ENCODE data around the gene PDK3. TPM values are rescaled to one million over a fixed set of nuclear protein-coding genes. Genes with fewer than 3 reads are reported as not detected.
A peak's percentile ranks its signal among the peaks of the same experiment; 100 is the strongest.

PDK3 gene
- total RNA-seq, 2 experiments from 2014 or later, result 32.1 to 32.4 TPM

DNA sequence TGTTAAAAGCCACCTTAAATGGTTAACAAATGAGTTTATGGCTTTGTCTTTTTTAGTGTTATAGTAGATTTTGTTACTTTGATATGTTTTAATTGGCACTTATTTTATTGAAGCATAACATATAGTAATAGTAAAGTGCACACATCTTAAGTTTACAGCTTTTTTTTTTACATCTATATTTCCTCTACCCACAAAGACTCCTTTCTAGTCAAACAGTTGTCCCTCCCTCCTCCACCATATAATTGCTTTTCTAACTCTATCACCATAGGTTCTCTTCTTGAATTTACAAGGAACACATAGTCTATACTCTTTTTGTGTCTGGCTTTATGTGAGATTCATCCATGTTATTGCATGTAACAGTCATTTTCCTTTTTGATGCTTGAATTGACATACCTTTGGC, 71.5 kb downstream of the PDK3 start:
- H3K4me1 Mint-ChIP-seq, result no peaks in the 10 kb centered on the region

GRCh38 chrX:24542756-24543155, 77.7 kb downstream of the PDK3 start:
- DNase-seq (no peak), ATAC-seq (ENCODE audit: low read depth) (no peak)
- Mint-ChIP-seq H3K27me3 (no peaks in the 10 kb centered on the region), H3K9me3 (no peaks in the 10 kb centered on the region), H3K4me3 (no peak overlapping the region), H3K36me3 (peaks cover 7% of the 10 kb centered on the region), H3K4me1 (no peaks in the 10 kb centered on the region), H3K27ac (no peak overlapping the region)
- POLR2A ChIA-PET, result no interaction called here

More for the DNA sequence above, 71.5 kb downstream of the PDK3 start:
- Mint-ChIP-seq H3K27me3 (no peaks in the 10 kb centered on the region), H3K9me3 (no peaks in the 10 kb centered on the region), H3K27ac (no peak overlapping the region), H3K4me3 (no peak overlapping the region), H3K36me3 (peaks cover 11% of the 10 kb centered on the region)
- POLR2A ChIA-PET, result no interaction called here
- ATAC-seq (ENCODE audit: low read depth) (no peak), DNase-seq (no peak)

DNA sequence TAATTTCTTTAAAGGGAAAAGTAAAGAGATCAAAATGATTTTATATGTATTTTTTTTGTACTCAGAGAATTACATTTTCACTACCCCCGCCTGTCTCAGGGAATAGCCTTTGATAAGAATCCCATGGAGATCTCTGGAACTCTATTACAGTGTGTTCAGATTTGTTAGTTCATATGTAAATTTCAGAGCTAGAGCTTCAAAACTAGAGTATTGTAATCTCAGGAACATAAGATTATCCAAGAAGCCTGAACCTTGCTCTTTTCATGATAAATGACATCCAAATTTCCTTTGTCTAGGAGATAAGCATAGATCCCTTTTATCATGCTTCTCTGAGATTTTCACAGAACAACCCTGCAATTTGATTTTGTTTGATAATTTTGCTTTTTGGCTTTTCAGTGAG, 82.9 kb downstream of the PDK3 start:
- POLR2A ChIA-PET, result no interaction called here
- no peak overlapping the region for H3K4me3 Mint-ChIP-seq
- ATAC-seq (ENCODE audit: low read depth), result no peak
- no peak for DNase-seq
- H3K4me1 Mint-ChIP-seq, result no peaks in the 10 kb centered on the region
- H3K27me3 Mint-ChIP-seq, result no peaks in the 10 kb centered on the region
- H3K36me3 Mint-ChIP-seq, result peaks cover 2% of the 10 kb centered on the region
- H3K27ac Mint-ChIP-seq, result no peak overlapping the region
- H3K9me3 Mint-ChIP-seq, result no peaks in the 10 kb centered on the region

DNA sequence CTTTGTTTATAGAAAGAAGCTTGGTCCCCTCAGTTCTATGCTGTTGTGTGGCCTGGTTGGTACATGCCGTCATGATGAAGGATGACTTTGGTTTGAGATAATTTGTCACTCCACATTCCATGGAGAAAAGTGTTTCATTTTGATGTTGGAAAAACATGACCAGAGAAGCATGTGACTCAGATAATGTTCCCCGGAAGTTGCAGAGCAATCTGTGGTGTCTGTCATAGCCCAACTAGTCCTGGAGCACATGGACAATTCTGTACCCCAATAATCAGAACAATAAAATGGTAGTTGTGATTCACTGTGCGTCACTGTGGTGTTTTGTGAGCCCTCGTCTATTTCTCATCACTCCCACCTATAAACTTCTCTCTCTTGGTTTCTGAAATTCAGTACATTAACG, 85.1 kb downstream of the PDK3 start:
- H3K27me3 Mint-ChIP-seq, result no peaks in the 10 kb centered on the region
- H3K36me3 Mint-ChIP-seq, result no peaks in the 10 kb centered on the region
- no peaks in the 10 kb centered on the region for H3K9me3 Mint-ChIP-seq
- H3K27ac Mint-ChIP-seq, result no peak overlapping the region
- no peak overlapping the region for H3K4me3 Mint-ChIP-seq
- no peaks in the 10 kb centered on the region for H3K4me1 Mint-ChIP-seq
- POLR2A ChIA-PET, result no interaction called here
- ATAC-seq (ENCODE audit: low read depth) (no peak), DNase-seq (no peak)

DNA sequence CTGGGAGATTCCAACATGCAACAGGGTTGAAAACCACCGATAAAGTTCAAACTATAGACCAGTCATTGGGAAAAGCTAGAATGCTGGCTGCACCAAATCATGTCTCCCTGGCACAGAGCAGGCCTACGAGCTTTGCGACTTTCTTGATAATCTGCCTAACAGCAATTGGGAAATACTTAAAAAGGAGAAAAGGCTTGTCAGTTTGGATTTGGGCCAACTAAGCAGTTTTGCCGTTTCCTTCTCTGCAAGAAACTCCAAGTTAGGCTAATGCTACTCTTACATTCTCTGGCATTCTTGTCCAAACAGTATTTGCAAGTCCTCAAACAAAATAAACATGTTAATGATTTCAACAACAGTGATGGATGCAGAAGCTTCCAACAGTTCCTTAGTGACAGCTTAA, 87.9 kb downstream of the PDK3 start:
- Mint-ChIP-seq H3K9me3 (no peaks in the 10 kb centered on the region), H3K36me3 (no peaks in the 10 kb centered on the region), H3K27ac (no peak overlapping the region), H3K27me3 (peaks cover 1% of the 10 kb centered on the region), H3K4me1 (no peaks in the 10 kb centered on the region), H3K4me3 (no peak overlapping the region)
- no peak for ATAC-seq (ENCODE audit: low read depth)
- POLR2A ChIA-PET, result no interaction called here
- no peak for DNase-seq

GRCh38 chrX:24561121-24561520, 96.0 kb downstream of the PDK3 start:
- Mint-ChIP-seq H3K27me3 (peaks cover 2% of the 10 kb centered on the region), H3K27ac (no peak overlapping the region), H3K4me3 (no peak overlapping the region), H3K4me1 (no peaks in the 10 kb centered on the region), H3K36me3 (no peaks in the 10 kb centered on the region), H3K9me3 (no peaks in the 10 kb centered on the region)
- POLR2A ChIA-PET, result no interaction called here
- no peak for ATAC-seq (ENCODE audit: low read depth)
- no peak for DNase-seq

GRCh38 chrX:24563291-24564010, 98.4 kb downstream of the PDK3 start:
- POLR2A ChIA-PET, result no interaction called here
- Mint-ChIP-seq H3K4me3 (no peak overlapping the region), H3K27ac (peak overlapping the region; percentile 67), H3K36me3 (no peaks in the 10 kb centered on the region), H3K9me3 (no peaks in the 10 kb centered on the region), H3K4me1 (no peaks in the 10 kb centered on the region), H3K27me3 (peaks cover 4% of the 10 kb centered on the region)
- DNase-seq, result no peak
- ATAC-seq (ENCODE audit: low read depth), result no peak

DNA sequence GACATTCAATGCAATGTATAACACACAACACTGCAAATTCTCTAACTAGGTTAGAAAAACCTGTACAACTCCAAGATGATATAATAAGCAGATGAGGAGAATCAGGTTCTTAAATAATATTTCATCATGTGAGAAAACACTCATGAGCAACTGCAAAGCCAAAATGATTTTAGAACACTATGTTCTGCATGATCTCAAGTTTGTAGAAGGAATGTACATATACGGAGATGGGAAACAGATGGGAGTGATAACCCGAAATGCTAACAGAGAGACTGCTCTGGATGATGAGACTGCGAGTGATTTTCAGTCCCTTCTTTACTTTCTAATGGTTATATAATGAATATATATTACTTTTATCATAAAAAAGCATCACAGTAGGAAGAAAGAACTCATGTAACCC, 101.2 kb downstream of the PDK3 start:
- Mint-ChIP-seq H3K27me3 (peaks cover 4% of the 10 kb centered on the region), H3K9me3 (no peaks in the 10 kb centered on the region), H3K27ac (no peak overlapping the region), H3K36me3 (no peaks in the 10 kb centered on the region), H3K4me1 (no peaks in the 10 kb centered on the region), H3K4me3 (no peak overlapping the region)
- POLR2A ChIA-PET, result no interaction called here
- DNase-seq, result no peak
- no peak for ATAC-seq (ENCODE audit: low read depth)

DNA sequence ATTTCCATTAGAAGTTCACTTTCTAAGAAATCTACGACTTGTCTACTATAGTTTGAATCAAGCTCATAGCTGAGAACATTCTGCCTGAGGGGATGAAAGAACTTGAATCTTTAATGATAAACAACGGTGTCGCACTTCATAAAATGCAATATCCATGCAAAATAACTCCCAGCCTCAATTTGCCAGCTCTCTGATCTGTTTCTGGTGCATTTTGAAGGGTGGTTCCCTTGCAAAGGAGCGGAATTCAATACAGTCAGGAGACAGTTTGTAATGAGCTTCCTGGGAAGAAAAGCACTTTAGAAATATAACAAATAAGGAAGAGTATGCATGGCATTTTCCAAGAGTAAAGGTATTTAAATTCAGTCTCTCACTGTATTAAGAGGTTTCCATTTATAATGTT, 102.1 kb downstream of the PDK3 start:
- H3K27me3 Mint-ChIP-seq, result peaks cover 3% of the 10 kb centered on the region
- no peaks in the 10 kb centered on the region for H3K9me3 Mint-ChIP-seq
- DNase-seq, result no peak
- ATAC-seq (ENCODE audit: low read depth), result no peak
- H3K36me3 Mint-ChIP-seq, result no peaks in the 10 kb centered on the region
- no peak overlapping the region for H3K4me3 Mint-ChIP-seq
- POLR2A ChIA-PET, result no interaction called here
- H3K27ac Mint-ChIP-seq, result no peak overlapping the region
- no peaks in the 10 kb centered on the region for H3K4me1 Mint-ChIP-seq

DNA sequence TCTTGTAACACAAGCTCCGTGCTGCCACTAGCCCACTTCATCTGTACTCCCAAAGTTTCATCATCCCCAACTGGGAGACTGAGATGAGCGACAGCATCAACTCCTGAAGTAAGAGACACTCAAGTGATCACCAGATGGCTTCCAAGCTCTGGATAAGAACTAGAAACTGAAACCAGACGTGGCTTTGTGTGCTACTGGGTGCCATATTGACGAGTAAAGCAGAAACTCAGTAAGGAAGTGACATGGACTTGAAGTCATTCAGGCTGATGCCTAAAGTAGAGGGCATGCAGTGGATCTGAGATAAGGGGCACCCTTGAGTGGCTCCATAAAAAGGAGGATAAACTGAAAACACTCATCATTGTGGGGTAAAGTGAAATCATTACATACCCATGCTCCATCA, 109.7 kb downstream of the PDK3 start:
- DNase-seq, result no peak
- no peak overlapping the region for H3K27ac Mint-ChIP-seq
- no peak for ATAC-seq (ENCODE audit: low read depth)

GRCh38 chrX:24575496-24575895, 110.4 kb downstream of the PDK3 start:
- Mint-ChIP-seq H3K36me3 (no peaks in the 10 kb centered on the region), H3K4me3 (no peak overlapping the region), H3K4me1 (peaks cover 3% of the 10 kb centered on the region), H3K9me3 (peaks cover 2% of the 10 kb centered on the region), H3K27me3 (no peaks in the 10 kb centered on the region), H3K27ac (no peak overlapping the region)
- no peak for ATAC-seq (ENCODE audit: low read depth)
- no peak for DNase-seq
- POLR2A ChIA-PET, result no interaction called here

More for the DNA sequence above, 109.7 kb downstream of the PDK3 start:
- no peaks in the 10 kb centered on the region for H3K36me3 Mint-ChIP-seq
- no peak overlapping the region for H3K4me3 Mint-ChIP-seq
- H3K27me3 Mint-ChIP-seq, result no peaks in the 10 kb centered on the region
- POLR2A ChIA-PET, result no interaction called here
- peaks cover 2% of the 10 kb centered on the region for H3K9me3 Mint-ChIP-seq
- H3K4me1 Mint-ChIP-seq, result peaks cover 3% of the 10 kb centered on the region

GRCh38 chrX:24577091-24577490, 112.0 kb downstream of the PDK3 start:
- POLR2A ChIA-PET, result no interaction called here
- Mint-ChIP-seq H3K36me3 (no peaks in the 10 kb centered on the region), H3K27ac (no peak overlapping the region), H3K4me3 (no peak overlapping the region), H3K4me1 (peaks cover 3% of the 10 kb centered on the region), H3K9me3 (peaks cover 2% of the 10 kb centered on the region), H3K27me3 (no peaks in the 10 kb centered on the region)
- ATAC-seq (ENCODE audit: low read depth), result no peak
- no peak for DNase-seq

All from activated naive CD8-positive, alpha-beta T cell treated with anti-CD3 and anti-CD28 coated beads, Interleukin-2, amount 10 ng/mL, durations not matched to agents 7 days and 5 days (primary cell).